Osteoblast (primary cell): ENCODE measurements around the gene PCK2. TPM values are rescaled to one million over a fixed set of nuclear protein-coding genes. Genes with fewer than 3 reads are reported as not detected.

Source experiments
- DNase-seq: peaks from one replicate; pipeline ENCODE4 v3.0.0; 2011; ENCODE audit warnings: low spot score, mixed read lengths; ENCODE audit not compliant: insufficient read length; ENCODE audit errors: missing footprints
- H2AFZ ChIP-seq: 2 replicates; pipeline ENCODE4 v1.6.0; 2011; ENCODE audit warnings: mild to moderate bottlenecking, low read length
- H3K27ac ChIP-seq: 2 replicates; pipeline ENCODE4 v1.5.1; 2011; ENCODE audit warnings: mild to moderate bottlenecking, low read depth, low read length, moderate library complexity
- H3K27me3 ChIP-seq: 2 replicates; pipeline ENCODE4 v1.6.0; 2012; ENCODE audit warnings: mild to moderate bottlenecking, control low read depth, inconsistent platforms, low read length, moderate library complexity; ENCODE audit not compliant: insufficient read depth
- H3K36me3 ChIP-seq: 2 replicates; pipeline ENCODE4 v1.5.1; 2011; ENCODE audit warnings: mild to moderate bottlenecking, low read length, control low read depth, moderate library complexity; ENCODE audit not compliant: insufficient read depth
- H3K4me1 ChIP-seq: 2 replicates; pipeline ENCODE4 v1.5.1; 2011; ENCODE audit warnings: mild to moderate bottlenecking, low read length, control low read depth, moderate library complexity; ENCODE audit not compliant: insufficient read depth
- H3K4me2 ChIP-seq: 2 replicates; pipeline ENCODE4 v1.6.0; 2011; ENCODE audit warnings: mild to moderate bottlenecking, low read length; ENCODE audit not compliant: insufficient read depth
- H3K4me3 ChIP-seq: fragments of 200-600 bp; sonication (generic); 3 replicates; pipeline ENCODE4 v1.5.1; 2012; ENCODE audit warnings: mild to moderate bottlenecking, low read length, inconsistent platforms; ENCODE audit not compliant: insufficient read depth
- H3K79me2 ChIP-seq: 2 replicates; pipeline ENCODE4 v1.6.0; 2012; ENCODE audit warnings: mild to moderate bottlenecking, low read length, control low read depth, inconsistent platforms; ENCODE audit not compliant: insufficient read depth
- H3K9me3 ChIP-seq: 2 replicates; pipeline ENCODE4 v1.5.1; 2011; ENCODE audit warnings: low read depth, low read length, control low read depth
- H4K20me1 ChIP-seq: 2 replicates; pipeline ENCODE4 v1.6.0; 2012; ENCODE audit warnings: mild to moderate bottlenecking, low read length, control low read depth; ENCODE audit not compliant: insufficient read depth
- total RNA-seq: library from RNA; depleted of rRNA; stranded (reverse); fragments of >200 nt; gene quantifications from 2 replicates; pipeline ENCODE4 v1.2.3, GENCODE V29; 2012
- TF ChIP-seq, protein P1 (sequence below): IDR thresholded peaks from 2 replicates; pipeline ENCODE4 v1.5.1; 2011; ENCODE audit warnings: mild to moderate bottlenecking, low read depth, low read length, moderate library complexity; ENCODE audit errors: extremely low read depth

Gene PCK2
- total RNA-seq, 1 donor = 35.1 TPM

DNA sequence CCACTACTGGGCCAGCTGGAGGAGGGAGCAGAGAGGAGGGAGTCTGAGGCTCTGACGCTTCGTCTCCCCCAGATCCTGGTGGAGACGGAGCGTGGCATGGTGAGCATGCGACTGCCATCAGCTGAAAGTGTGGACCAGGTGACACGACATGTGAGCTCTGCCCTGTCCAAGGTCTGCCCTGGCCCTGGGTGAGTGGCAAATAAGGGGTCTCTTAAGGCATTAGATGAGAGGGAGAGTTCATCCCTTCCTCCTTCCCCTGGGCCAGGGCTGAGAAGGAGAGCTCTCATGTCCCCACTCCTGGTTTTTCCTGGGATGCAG lies 39.8 kb upstream of the PCK2 start:
- peaks cover 6% of the 10 kb centered on the region for H3K4me1 ChIP-seq
- no peaks in the 10 kb centered on the region for H3K79me2 ChIP-seq
- H3K36me3 ChIP-seq = no peaks in the 10 kb centered on the region
- H3K4me2 ChIP-seq = no peak overlapping the region
- H4K20me1 ChIP-seq = peaks cover 4% of the 10 kb centered on the region
- H3K27ac ChIP-seq = no peak overlapping the region
- peak; percentile 70 for DNase-seq
- TF ChIP-seq, protein P1, sequence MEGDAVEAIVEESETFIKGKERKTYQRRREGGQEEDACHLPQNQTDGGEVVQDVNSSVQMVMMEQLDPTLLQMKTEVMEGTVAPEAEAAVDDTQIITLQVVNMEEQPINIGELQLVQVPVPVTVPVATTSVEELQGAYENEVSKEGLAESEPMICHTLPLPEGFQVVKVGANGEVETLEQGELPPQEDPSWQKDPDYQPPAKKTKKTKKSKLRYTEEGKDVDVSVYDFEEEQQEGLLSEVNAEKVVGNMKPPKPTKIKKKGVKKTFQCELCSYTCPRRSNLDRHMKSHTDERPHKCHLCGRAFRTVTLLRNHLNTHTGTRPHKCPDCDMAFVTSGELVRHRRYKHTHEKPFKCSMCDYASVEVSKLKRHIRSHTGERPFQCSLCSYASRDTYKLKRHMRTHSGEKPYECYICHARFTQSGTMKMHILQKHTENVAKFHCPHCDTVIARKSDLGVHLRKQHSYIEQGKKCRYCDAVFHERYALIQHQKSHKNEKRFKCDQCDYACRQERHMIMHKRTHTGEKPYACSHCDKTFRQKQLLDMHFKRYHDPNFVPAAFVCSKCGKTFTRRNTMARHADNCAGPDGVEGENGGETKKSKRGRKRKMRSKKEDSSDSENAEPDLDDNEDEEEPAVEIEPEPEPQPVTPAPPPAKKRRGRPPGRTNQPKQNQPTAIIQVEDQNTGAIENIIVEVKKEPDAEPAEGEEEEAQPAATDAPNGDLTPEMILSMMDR = no peak
- no peak overlapping the region for H3K4me3 ChIP-seq
- H3K9me3 ChIP-seq = no peaks in the 10 kb centered on the region
- peaks cover 30% of the 10 kb centered on the region for H3K27me3 ChIP-seq
- no peak overlapping the region for H2AFZ ChIP-seq

DNA sequence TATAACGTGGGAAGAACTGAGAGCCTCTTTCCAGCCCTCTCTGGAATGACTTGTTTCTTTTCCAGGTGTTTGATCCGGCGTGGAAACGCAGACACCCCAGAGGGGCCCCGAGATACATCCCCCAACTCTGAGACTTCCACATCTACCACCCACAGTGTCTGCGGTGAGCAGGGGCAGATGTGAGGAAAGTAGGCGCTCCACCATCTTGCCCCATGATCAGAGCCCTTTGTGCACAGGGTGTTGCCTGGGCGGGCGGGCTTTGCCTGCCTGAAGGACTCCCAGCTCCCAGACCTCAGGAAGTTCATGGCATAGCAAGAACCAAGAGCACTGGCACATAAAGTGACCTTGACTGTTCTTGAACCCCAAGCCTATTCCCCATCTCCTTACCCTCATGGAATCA lies 39.5 kb upstream of the PCK2 start:
- TF ChIP-seq, protein P1 = no peak
- Histone ChIP-seq H3K27ac (no peak overlapping the region), H3K4me1 (peaks cover 6% of the 10 kb centered on the region), H3K4me3 (no peak overlapping the region), H3K4me2 (no peak overlapping the region), H3K36me3 (no peaks in the 10 kb centered on the region), H3K9me3 (no peaks in the 10 kb centered on the region), H2AFZ (no peak overlapping the region), H3K79me2 (no peaks in the 10 kb centered on the region), H4K20me1 (peaks cover 4% of the 10 kb centered on the region), H3K27me3 (peaks cover 30% of the 10 kb centered on the region)
- DNase-seq = no peak

DNA sequence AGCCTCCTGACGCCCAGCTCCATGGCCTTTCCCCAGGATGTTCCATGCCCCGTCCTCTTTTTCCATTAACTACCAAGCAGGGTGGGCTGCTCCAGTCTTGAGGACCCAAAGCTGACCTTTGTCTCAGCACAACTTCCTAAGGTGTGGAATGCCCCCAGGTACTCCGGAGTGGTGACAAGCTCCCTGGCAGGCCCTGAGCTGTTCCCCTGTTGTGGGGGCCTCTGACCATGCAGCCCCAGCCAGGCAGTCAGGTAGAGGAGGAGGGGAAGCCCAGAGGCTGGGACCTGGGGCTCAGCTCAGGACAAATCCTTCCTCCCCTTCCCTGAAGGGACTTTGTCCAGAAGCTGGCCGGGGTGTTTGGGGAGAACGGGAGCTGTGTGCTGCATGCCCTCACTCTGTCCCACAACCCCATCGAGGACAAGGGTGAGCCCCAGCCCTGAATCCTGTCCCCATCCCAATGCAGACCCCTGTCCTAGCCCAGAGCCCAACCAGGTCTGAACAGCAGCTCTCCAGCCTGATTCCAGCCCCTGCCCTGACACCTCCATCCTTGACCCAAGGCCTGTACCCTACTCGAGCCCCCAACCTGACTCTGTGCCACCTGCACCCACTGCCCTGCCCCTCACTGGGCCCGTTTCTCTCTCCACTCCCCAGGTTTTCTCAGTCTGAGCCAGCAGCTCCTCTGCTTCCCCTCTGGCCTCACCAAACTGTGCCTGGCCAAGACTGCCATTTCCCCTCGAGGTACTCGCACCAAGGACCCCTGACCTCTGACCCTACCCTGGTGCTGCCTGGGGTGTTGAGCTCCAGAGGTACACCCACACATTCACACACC lies 37.9 kb upstream of the PCK2 start:
- TF ChIP-seq, protein P1 = no peak
- DNase-seq = peak; percentile 50
- Histone ChIP-seq H3K79me2 (no peaks in the 10 kb centered on the region), H3K4me3 (no peak overlapping the region), H3K4me2 (no peak overlapping the region), H3K36me3 (no peaks in the 10 kb centered on the region), H3K27ac (no peak overlapping the region), H3K9me3 (no peaks in the 10 kb centered on the region), H3K4me1 (peaks cover 6% of the 10 kb centered on the region), H3K27me3 (peaks cover 18% of the 10 kb centered on the region), H4K20me1 (peaks cover 4% of the 10 kb centered on the region), H2AFZ (no peak overlapping the region)

DNA sequence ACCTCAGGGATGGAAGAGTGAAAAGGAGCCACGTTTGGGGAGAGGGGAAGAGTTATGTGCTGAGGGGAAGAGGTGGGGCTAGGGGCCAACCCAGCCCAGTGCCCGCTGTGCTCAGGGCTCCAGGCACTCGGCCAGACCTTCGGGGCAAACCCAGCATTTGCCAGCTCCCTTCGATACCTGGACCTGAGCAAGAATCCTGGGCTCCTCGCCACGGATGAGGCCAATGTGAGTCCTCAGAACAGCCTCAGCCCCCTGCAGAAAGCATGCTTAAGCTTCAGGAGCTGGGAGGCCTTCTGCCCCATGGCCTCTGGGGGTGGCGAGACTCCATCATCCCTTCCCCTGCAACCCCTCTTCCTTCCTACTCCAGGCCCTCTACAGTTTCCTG lies 37.3 kb upstream of the PCK2 start:
- H3K27ac ChIP-seq = no peak overlapping the region
- no peak overlapping the region for H2AFZ ChIP-seq
- H3K9me3 ChIP-seq = no peaks in the 10 kb centered on the region
- H3K36me3 ChIP-seq = no peaks in the 10 kb centered on the region
- TF ChIP-seq, protein P1 = no peak
- DNase-seq = peak; percentile 49
- H3K79me2 ChIP-seq = no peaks in the 10 kb centered on the region
- no peak overlapping the region for H3K4me3 ChIP-seq
- peaks cover 4% of the 10 kb centered on the region for H4K20me1 ChIP-seq
- peaks cover 13% of the 10 kb centered on the region for H3K27me3 ChIP-seq
- peaks cover 6% of the 10 kb centered on the region for H3K4me1 ChIP-seq
- no peak overlapping the region for H3K4me2 ChIP-seq
